OCI-LY1 (cell line): ENCODE measurements around the gene MYRF.

Source experiments
- H2AFZ ChIP-seq: fragments of 200-600 bp; sonication (generic), shearing (Covaris generic); 2 replicates; pipeline ENCODE4 v1.6.0; 2014; ENCODE audit warnings: antibody characterized with exemption, mild to moderate bottlenecking, low read length
- H3F3A ChIP-seq: fragments of 200-600 bp; sonication (generic), shearing (Covaris generic); 2 replicates; pipeline ENCODE4 v1.6.0; 2014; ENCODE audit warnings: mild to moderate bottlenecking, antibody characterized with exemption, low read length, moderate library complexity; ENCODE audit not compliant: insufficient read depth
- H3K27ac ChIP-seq: fragments of 200-600 bp; sonication (generic); 2 replicates; pipeline ENCODE4 v1.5.1; 2014; ENCODE audit warnings: low read length, mixed run types, mild to moderate bottlenecking, low read depth; ENCODE audit not compliant: poor library complexity, severe bottlenecking
- H3K27me3 ChIP-seq: fragments of 200-600 bp; sonication (generic); 2 replicates; pipeline ENCODE4 v1.6.0; 2014; ENCODE audit warnings: antibody characterized with exemption, mild to moderate bottlenecking, low read length, moderate library complexity; ENCODE audit not compliant: insufficient read depth
- H3K36me3 ChIP-seq: fragments of 200-600 bp; sonication (generic); 2 replicates; pipeline ENCODE4 v1.6.1; 2014; ENCODE audit warnings: mild to moderate bottlenecking, antibody characterized with exemption, low read length, moderate library complexity, mixed read lengths; ENCODE audit not compliant: insufficient read depth
- H3K4me1 ChIP-seq: fragments of 200-600 bp; sonication (generic); 2 replicates; pipeline ENCODE4 v1.5.1; 2014; ENCODE audit warnings: mild to moderate bottlenecking, low read length, moderate library complexity; ENCODE audit not compliant: insufficient read depth, severe bottlenecking
- H3K4me2 ChIP-seq: fragments of 200-600 bp; sonication (generic), shearing (Covaris generic); 2 replicates; pipeline ENCODE4 v1.6.1; 2014; ENCODE audit warnings: low read length
- H3K4me3 ChIP-seq: fragments of 200-600 bp; sonication (generic); 2 replicates; pipeline ENCODE4 v1.5.1; 2014; ENCODE audit warnings: low read length, low read depth, mild to moderate bottlenecking, mixed read lengths; ENCODE audit not compliant: poor library complexity, severe bottlenecking
- H3K79me2 ChIP-seq: fragments of 200-600 bp; shearing (Covaris generic); 2 replicates; pipeline ENCODE4 v1.6.1; 2016; ENCODE audit warnings: mixed run types, low read length, mixed read lengths; ENCODE audit not compliant: insufficient read depth
- H3K9ac ChIP-seq: fragments of 200-600 bp; sonication (generic), shearing (Covaris generic); 2 replicates; pipeline ENCODE4 v1.6.1; 2014; ENCODE audit warnings: mild to moderate bottlenecking, low read length, mixed read lengths
- H3K9me2 ChIP-seq: fragments of 200-600 bp; sonication (generic), shearing (Covaris generic); 2 replicates; pipeline ENCODE4 v1.6.1; 2014; ENCODE audit warnings: low read depth, mild to moderate bottlenecking, low read length, mixed read lengths
- H3K9me3 ChIP-seq: fragments of 200-600 bp; shearing (Covaris generic); 2 replicates; pipeline ENCODE4 v1.6.1; 2014; ENCODE audit warnings: low read length, mixed read lengths
- H4K20me1 ChIP-seq: fragments of 200-600 bp; sonication (generic), shearing (Covaris generic); 2 replicates; pipeline ENCODE4 v1.6.0; 2016; ENCODE audit warnings: mild to moderate bottlenecking, low read length; ENCODE audit not compliant: insufficient read depth
- EZH2 ChIP-seq: fragments of 200-600 bp; sonication (generic), shearing (Covaris generic); IDR thresholded peaks from 2 replicates; pipeline ENCODE4 v1.8.0; 2017; ENCODE audit warnings: borderline replicate concordance, mixed run types, mild to moderate bottlenecking, antibody characterized with exemption, low read length, moderate library complexity, mixed read lengths
- TF ChIP-seq, protein P1 (sequence below): fragments of 200-600 bp; sonication (generic), shearing (Covaris generic); IDR thresholded peaks from 2 replicates; pipeline ENCODE4 v1.5.1; 2017; ENCODE audit warnings: mild to moderate bottlenecking, antibody characterized with exemption, low read length, moderate library complexity, mixed read lengths

MYRF gene

GRCh38 chr11:61738776-61739175 is 13.7 kb upstream of the MYRF start:
- Histone ChIP-seq H3K27ac (no peak overlapping the region), H3F3A (no peaks in the 10 kb centered on the region), H3K9me2 (no peaks in the 10 kb centered on the region), H4K20me1 (no peaks in the 10 kb centered on the region), H3K79me2 (no peaks in the 10 kb centered on the region), H3K27me3 (peaks cover 5% of the 10 kb centered on the region; the same call in 1 of the 2 replicates), H3K4me1 (no peaks in the 10 kb centered on the region), H2AFZ (no peak overlapping the region), H3K36me3 (no peaks in the 10 kb centered on the region), H3K4me3 (no peak overlapping the region), H3K9me3 (no peaks in the 10 kb centered on the region), H3K4me2 (no peak overlapping the region), H3K9ac (no peak overlapping the region)
- TF ChIP-seq EZH2: no peak
- TF ChIP-seq, protein P1, sequence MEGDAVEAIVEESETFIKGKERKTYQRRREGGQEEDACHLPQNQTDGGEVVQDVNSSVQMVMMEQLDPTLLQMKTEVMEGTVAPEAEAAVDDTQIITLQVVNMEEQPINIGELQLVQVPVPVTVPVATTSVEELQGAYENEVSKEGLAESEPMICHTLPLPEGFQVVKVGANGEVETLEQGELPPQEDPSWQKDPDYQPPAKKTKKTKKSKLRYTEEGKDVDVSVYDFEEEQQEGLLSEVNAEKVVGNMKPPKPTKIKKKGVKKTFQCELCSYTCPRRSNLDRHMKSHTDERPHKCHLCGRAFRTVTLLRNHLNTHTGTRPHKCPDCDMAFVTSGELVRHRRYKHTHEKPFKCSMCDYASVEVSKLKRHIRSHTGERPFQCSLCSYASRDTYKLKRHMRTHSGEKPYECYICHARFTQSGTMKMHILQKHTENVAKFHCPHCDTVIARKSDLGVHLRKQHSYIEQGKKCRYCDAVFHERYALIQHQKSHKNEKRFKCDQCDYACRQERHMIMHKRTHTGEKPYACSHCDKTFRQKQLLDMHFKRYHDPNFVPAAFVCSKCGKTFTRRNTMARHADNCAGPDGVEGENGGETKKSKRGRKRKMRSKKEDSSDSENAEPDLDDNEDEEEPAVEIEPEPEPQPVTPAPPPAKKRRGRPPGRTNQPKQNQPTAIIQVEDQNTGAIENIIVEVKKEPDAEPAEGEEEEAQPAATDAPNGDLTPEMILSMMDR: no peak

DNA sequence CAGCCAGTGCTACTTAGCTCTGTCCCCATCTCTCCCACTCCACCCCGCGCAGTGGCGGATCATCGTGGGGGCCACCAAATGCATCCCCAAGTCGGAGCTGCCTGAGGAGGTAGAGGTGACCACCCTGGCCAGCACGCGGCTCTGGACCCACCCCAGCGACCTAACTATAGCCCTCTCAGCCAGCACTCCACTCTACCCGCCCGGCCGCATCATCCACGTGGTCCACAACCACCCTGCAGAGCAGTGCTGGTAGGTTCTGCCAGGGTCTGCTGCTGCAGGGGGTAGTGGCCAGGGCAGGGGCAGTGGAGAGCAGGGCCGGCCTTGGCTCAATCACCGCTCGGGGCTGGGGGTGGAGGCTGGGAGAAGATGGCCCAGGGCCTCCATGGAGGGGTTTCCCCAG is 13.0 kb upstream of the MYRF start:
- no peaks in the 10 kb centered on the region for H3K79me2 ChIP-seq
- H3K36me3 ChIP-seq: no peaks in the 10 kb centered on the region
- no peak overlapping the region for H3K9ac ChIP-seq
- H3K27ac ChIP-seq: no peak overlapping the region
- H2AFZ ChIP-seq: no peak overlapping the region
- no peak for TF ChIP-seq EZH2
- TF ChIP-seq, protein P1: no peak
- no peaks in the 10 kb centered on the region for H4K20me1 ChIP-seq
- no peaks in the 10 kb centered on the region for H3F3A ChIP-seq
- H3K27me3 ChIP-seq: peaks cover 5% of the 10 kb centered on the region; the same call in 1 of the 2 replicates
- no peaks in the 10 kb centered on the region for H3K9me2 ChIP-seq
- no peak overlapping the region for H3K4me2 ChIP-seq
- H3K4me1 ChIP-seq: no peaks in the 10 kb centered on the region
- H3K4me3 ChIP-seq: no peak overlapping the region
- no peaks in the 10 kb centered on the region for H3K9me3 ChIP-seq

DNA sequence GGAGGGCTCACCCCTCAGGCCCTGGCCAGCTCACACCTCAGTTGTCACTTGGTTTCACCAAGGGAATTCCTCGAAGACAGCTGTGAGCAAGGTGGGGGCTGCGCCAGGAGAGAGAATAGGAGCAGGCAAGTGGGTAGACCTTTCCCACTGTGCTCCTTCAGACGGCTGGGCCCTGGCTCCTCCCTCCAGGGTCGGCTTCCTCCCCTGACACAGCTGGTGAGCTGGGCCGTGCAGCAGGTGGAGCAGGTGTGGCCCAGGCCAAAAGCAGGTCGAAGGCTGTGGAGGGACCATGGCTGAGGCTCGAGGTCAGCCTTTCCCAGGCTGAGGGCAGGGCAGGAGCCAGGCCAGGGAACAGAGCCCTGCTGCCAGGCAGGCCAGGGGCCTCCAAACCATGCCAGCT is 12.5 kb upstream of the MYRF start:
- no peaks in the 10 kb centered on the region for H4K20me1 ChIP-seq
- no peak overlapping the region for H3K9ac ChIP-seq
- no peak overlapping the region for H2AFZ ChIP-seq
- no peaks in the 10 kb centered on the region for H3F3A ChIP-seq
- H3K27ac ChIP-seq: no peak overlapping the region
- no peaks in the 10 kb centered on the region for H3K4me1 ChIP-seq
- H3K27me3 ChIP-seq: peaks cover 5% of the 10 kb centered on the region; the same call in 1 of the 2 replicates
- no peaks in the 10 kb centered on the region for H3K79me2 ChIP-seq
- no peaks in the 10 kb centered on the region for H3K9me2 ChIP-seq
- no peak overlapping the region for H3K4me3 ChIP-seq
- no peak overlapping the region for H3K4me2 ChIP-seq
- TF ChIP-seq, protein P1: no peak
- no peaks in the 10 kb centered on the region for H3K36me3 ChIP-seq
- no peaks in the 10 kb centered on the region for H3K9me3 ChIP-seq
